IPS-18c (cell line): ENCODE data around the gene EPB41.
"Not testable (repeated sequence)": the region's sequence is repeated elsewhere in the genome, so short reads cannot be mapped to it uniquely, and the experiment has no call there.

Experiments used
- H3K4me3 ChIP-seq: 2 replicates; pipeline ENCODE4 v1.7.0; 2013; ENCODE audit warnings: low read depth, mild to moderate bottlenecking, low read length, moderate library complexity; ENCODE audit not compliant: insufficient read depth
- H3K9me3 ChIP-seq: one replicate; pipeline ENCODE4 v1.6.1; 2013; ENCODE audit warnings: mild to moderate bottlenecking, low read length, moderate library complexity; ENCODE audit not compliant: control insufficient read depth, insufficient read depth

Gene EPB41

DNA sequence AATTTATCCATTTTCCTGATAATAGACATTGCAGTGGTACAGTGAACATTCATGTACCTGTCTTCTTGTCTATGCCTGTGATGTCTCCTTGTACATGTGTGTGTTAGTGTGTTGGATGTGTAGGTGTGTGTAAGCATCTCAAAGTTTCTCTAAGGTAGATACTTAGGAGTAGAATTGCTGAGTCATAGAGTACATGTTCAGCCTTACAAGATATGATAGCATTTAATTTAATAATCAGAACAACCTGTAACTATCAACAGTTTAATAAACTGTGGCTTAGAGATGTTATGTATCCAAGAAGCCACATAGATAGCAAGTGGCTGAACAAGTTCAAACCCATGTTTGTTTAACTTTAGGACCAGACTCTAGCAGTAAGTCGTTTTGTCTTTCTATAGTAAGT lies 35.6 kb downstream of the EPB41 start:
- Histone ChIP-seq H3K4me3 (no peak overlapping the region), H3K9me3 (no peaks in the 10 kb centered on the region)

DNA sequence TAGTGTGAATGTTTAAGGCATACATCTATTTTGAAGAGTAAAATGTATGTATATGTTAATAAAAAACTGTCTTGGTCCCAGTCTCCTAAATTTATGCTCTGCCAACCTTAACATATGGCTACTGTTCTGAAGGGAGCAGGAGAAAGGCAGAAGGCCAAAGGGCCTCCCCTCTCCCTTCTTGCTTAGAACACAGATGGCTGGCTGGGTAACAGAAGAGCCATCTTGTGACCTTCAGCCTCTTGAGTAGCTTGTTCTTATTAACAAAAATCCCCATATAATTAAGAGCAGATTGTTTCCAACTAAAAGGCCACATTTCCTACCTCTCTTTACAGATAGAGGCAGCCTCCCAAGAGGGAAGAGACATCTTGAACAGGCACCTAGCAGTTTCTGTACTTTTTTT lies 36.1 kb downstream of the EPB41 start:
- Histone ChIP-seq H3K9me3 (no peaks in the 10 kb centered on the region), H3K4me3 (no peak overlapping the region)

DNA sequence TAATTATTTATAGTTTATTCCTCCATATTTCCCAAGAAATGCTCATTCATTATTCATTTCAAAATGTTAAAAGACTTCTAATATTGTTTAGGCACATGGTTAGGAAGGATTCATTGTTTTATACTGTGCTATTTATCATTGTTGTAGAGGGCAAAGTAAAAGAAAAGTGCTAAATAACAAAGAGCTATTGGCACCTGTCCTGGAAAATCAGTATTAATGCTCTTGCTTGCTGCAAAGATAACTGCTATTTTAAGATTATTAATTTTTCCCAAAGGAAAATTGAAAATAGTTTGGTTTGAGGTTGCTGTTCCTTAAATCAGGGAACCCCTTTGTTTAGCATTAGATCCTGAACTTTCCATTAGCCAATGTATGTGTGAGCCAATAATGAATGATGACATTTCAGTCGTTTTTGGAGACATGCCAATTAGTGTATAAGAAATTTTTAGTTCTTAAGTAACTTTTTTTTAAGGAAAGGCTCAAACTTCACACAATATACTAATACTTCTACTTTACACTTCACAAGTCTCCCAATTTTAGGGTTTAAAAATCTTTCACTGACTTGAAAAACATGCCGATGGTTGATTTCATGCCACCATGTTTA lies 39.9 kb downstream of the EPB41 start:
- no peaks in the 10 kb centered on the region for H3K9me3 ChIP-seq

DNA sequence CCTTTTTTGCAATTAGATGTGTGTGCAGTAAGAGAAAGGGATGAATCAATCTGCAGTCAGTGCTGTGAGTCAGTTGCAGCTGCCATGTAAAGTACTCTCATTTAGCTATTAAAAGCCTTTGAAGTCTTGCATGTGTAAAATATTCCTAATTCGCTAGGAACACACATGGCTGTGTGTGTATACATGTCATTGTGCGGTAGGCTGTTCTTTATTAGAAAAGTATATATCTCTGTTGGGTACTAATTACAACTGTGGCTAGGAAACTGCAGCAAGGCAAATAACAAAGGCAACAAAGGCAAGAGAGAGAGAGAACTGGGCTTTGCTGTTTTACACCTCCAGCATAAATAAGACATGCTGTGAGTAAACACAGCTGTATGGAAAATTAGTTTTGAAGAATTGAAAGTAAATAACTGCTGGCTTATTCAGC lies 41.7 kb downstream of the EPB41 start:
- H3K9me3 ChIP-seq: no peaks in the 10 kb centered on the region
- H3K4me3 ChIP-seq: no peak overlapping the region

More for the DNA sequence above, 39.9 kb downstream of the EPB41 start:
- H3K4me3 ChIP-seq: no peak overlapping the region

DNA sequence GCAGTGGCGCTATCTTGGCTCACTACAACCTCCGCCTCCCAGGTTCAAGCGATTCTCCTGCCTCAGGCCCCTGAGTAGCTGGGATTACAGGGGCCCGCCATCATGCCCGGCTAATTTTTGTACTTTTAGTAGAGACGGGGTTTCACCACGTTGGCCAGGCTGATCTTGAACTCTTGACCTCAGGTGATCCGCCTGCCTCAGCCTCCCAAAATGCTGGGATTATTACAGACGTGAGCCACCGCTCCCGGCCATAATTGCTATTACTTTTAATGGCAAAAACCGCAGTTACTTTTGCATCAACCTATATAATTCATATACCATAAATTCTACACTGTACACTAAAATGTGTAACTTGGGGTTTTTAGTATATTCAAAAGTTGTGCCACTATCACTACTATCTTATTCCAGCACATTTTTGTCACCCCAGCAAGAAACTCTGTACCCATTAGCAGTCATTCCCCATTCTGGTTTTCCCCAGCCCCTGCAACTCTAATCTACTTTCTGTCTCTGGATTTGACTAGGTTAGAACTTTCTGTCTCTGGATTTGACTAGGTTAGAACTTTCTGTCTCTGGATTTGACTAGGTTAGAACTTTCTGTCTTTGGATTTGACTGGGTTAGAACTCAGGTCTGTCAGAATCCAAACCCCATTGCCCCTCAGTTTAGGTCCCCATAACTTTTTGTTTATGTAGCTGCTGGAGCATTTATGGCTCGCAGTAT lies 47.9 kb downstream of the EPB41 start:
- H3K9me3 ChIP-seq: not testable (repeated sequence)

DNA sequence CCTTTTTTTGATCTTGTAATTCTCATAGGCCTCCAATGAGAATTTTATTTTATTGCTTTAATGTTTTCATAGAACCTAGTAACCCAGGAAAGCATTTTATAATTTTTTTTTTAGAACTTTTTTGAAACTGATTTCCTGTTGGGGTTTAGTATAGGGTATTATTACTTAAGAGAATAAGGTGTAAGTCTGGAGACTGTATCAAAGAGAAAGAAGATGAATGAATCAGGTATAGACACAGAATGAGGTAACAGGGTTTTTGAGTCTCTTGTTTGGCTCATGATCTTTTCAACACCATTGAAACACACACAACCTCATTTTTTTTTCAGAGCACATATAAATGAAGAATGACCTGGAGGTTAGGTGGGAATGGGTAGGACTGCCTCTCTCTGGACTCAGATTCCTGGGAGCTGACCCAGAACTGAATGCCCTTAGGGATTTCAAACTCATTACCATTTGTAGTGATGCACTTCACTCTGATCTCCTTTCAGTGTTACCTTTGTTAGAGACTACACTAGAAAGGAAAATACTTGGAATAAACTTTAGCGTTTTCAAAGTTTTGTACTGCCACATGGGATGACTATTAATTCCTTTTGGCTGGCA lies 51.0 kb downstream of the EPB41 start:
- H3K9me3 ChIP-seq: no peaks in the 10 kb centered on the region
- no peak overlapping the region for H3K4me3 ChIP-seq

More for the DNA sequence above, 47.9 kb downstream of the EPB41 start:
- H3K4me3 ChIP-seq: not testable (repeated sequence)

DNA sequence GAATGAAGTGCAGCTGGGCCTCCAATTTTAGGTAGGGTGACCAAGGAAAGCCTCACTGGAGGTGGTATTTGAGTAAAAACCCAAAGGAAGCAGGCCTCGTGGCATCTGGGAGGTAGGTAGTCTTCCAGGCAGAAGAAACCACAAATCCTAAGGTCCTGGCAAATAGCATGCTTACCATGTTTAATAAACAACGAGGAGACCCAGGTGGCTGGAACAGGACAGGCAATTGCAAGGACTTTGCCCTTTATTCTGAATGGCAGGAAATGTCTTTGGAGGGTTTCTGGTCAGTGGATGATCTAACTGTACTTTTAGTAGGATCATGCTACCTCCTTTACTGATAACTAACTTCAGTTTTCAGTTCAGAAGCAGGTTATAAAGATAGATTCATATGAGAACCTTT lies 52.2 kb downstream of the EPB41 start:
- Histone ChIP-seq H3K9me3 (no peaks in the 10 kb centered on the region), H3K4me3 (no peak overlapping the region)

DNA sequence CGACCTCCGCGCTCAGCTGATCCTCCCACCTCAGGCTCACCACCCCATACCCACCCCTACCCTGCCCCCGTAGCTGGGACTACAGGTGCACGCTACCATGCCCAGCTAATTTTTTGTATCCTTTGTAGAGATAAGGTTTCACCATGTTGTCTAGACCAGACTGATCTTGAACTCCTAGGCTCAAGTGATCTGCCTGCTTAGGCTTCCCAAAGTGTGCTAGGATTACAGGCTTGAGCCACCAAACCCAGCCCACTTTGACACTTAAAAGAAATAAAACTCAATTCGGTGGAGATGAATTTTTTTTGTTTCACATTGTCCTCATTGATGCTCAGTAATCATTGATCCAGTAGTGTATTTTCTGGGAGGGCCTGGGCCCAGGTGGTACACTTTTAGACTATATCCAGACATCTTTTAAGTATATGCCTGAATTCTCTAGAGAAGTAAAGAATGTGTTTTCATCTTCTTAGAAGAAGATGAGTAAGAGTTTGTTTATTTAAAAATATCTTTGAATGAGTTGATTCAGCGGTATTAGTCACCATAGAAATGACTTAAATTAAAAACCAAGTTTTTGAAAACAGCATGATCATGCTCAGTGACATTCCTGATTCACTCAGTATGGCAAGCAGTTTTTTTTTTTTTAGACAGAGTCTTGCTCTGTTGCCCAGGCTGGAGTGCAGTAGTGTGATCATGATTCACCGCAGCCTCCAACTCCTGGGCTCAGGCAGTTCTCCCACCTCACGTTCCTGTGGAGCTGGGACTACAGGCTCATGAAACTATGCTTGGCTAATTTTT lies 57.8 kb downstream of the EPB41 start:
- no peak overlapping the region for H3K4me3 ChIP-seq

DNA sequence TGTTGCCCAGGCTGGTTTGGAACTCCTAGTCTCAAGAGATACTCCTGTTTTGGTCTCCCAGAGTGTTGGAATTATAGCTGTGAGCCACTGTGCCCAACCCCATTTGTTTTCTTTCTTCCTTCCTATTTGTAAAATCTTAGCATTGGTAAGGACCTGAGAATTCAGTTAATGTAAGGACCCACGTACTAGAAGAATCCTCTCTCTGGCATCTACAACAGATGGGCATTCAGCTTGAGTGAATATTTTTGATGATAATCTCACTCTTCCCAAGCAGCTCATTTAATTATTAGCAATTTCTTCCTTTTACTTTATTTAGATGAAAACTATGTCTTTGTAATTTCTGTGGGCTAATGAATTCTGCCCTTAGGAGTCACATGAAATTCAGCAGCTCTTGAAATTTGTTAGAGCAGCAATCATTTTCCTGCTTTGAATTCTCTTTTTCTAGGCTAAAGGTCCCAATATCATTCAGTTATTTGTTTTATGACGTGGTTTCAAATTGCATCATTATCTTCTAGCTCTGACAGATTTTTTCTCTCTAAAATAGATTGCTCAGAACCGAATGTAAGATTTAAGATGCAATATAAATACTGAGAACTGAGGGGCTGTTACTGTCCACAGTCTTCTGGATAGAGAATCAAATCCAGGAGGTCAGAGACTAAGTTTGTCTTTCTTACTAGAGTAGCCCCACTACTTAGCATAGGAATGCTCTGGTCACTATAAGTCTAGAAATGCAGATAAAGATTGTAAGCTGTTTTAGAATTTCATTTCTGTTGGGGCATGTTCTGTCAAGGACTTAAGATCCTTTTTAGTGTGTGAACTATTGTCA lies 59.4 kb downstream of the EPB41 start:
- no peaks in the 10 kb centered on the region for H3K9me3 ChIP-seq
- no peak overlapping the region for H3K4me3 ChIP-seq

More for the DNA sequence above, 57.8 kb downstream of the EPB41 start:
- no peaks in the 10 kb centered on the region for H3K9me3 ChIP-seq

DNA sequence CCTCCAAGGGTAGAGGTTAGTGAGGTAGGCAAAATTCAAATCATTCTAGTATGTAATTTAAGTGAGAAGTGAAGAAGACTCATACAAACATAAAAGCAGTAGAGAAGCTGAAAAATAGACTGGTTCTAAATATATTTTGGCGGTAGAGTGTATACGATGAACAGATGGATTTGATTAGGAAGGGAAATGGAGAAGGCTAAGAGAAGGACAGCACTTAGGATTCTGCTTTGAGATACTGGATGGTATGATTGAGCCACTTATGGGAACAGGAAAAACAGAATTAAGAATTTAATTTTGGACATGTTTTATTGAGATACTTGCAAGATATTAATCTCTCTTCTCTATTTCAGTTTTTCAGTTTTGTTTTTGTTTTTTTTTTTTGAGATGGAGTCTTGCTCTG lies 60.1 kb downstream of the EPB41 start:
- Histone ChIP-seq H3K9me3 (no peaks in the 10 kb centered on the region), H3K4me3 (no peak overlapping the region)

DNA sequence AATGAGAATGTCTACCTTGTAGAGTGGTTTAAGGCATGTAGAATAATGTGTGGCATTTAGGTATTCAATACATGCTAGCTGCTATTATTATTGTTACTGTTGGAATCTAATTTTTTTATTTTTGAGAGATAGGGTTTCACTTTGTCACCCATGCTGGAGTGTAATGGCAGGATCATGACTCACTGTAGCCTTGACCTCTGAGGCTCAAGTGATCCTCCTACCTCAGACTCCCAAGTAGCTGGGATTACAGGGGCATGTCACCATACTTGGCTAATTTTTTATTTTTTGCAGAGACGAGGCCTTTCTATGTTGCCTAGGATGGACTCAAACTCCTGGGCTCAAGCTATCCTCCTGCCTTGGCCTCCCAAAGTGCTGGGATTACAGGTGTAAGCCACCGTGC lies 61.9 kb downstream of the EPB41 start:
- H3K9me3 ChIP-seq: no peaks in the 10 kb centered on the region
- no peak overlapping the region for H3K4me3 ChIP-seq

DNA sequence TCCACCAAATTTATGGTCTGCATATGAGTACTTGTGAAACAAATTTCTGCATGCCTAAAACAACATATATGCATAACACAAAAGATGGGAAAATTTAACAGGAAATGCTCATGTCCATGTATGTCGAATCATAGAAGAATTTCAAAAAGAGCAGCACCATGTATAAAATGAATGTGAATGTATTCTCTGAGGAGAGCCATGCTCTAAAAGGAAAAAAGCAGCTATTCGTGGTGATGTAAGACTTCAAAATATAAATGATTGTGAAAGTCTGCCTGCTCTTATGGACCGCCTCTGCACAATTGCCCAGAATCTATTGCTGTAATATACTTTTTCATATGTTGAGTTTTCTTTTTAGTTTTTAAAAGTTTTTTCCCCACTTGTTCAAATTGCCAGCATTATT lies 66.8 kb downstream of the EPB41 start:
- Histone ChIP-seq H3K9me3 (no peaks in the 10 kb centered on the region), H3K4me3 (no peak overlapping the region)

DNA sequence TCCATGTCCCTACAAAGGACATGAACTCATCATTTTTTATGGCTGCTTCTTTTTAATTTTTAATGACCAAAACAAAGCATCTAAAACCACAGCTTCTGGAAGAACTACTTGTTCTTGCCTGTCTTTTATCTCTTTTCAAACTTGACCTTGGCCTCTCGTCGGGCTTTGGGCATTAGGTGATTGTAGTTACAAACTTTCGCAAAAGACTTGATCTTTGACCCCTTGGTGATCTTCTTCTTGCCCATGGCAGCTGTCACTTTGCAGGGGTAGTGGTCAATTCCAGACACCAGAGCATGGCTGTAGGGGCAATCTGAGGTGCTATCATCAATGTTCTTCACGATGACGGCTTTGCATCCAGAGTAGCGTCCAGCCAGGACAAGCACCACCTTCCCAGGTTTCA lies 67.8 kb downstream of the EPB41 start:
- Histone ChIP-seq H3K9me3 (no peaks in the 10 kb centered on the region), H3K4me3 (no peak overlapping the region)

DNA sequence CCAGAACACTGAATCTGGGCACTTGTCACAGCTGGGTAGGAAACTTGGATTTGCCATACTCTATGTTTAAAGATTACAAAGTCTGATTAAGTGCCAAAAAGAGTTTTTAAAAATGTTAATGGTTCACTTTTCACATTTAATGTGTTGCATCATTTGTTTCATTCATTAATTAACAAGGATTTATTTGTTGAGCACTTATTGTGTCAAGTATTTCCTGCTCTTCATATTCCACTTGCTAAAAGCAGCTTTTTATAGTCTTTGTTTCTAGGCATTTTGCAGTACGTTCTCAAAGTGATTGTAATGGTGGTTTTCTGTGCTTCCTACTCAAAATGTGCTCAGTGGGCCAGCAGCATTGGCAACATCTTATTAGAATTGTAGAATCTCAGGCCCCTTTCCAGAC lies 68.7 kb downstream of the EPB41 start:
- no peak overlapping the region for H3K4me3 ChIP-seq
- no peaks in the 10 kb centered on the region for H3K9me3 ChIP-seq

DNA sequence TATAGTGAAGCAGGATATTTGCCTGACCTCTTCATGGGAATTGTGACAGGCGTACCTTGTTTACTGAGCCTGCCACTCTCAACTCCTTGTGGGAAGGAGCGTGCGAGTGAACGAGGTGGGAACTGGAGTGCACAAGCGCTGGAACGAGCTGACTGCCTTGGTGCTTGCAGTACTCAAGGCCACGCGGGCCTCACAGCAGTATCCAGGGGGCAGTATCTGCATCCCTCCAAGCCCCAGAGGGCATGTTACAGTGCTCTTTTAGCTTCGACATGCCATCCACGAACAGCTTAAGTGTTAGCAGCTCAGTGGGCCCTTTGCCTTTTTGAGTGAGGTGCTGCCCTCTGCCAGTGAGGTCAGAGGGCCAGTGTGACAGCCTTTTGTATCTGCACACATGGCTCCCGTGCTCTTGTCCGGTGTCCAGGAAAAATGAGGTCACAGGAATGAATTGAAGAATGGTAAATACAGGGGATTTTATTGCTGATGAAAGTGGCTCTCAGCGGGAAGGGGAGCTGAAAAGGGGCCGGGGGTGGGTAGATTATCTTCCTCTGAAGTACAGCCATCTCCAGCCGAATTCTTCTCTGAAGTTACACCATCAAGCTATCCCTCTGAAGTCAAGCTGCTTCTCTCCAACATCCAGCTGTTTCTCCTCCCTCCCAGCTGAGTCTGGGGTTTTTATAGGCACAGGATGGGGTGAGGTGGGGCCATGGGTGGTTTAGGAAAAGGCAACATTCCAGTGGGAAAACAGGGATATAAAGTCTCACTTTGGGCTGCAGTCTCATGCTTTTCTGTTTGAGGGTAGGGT lies 69.3 kb downstream of the EPB41 start:
- no peak overlapping the region for H3K4me3 ChIP-seq
- no peaks in the 10 kb centered on the region for H3K9me3 ChIP-seq

DNA sequence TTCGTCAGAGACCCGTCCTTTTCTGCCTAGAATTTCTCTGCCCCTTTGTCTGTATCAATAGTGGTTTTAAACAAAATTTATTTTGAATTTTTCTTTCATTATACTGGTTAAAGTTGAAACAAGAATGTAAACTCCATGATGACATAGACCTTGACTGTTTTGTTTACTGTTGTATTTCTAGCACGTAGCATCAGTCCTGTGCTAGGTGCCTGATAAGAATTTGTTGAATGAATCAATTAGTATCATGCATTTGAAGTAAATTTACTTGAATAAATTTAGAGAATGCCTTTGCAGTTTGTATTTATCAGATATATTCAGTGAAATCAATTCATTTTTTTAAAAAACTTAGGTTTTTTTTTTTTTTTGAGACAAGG lies 69.9 kb downstream of the EPB41 start:
- H3K4me3 ChIP-seq: no peak overlapping the region
- no peaks in the 10 kb centered on the region for H3K9me3 ChIP-seq
